Activated naive CD4-positive, alpha-beta T cell treated with anti-CD3 and anti-CD28 coated beads, Interleukin-2, amount 50 U/mL, for 24 hours (primary cell): ENCODE results near the gene GPR61.
A peak's percentile ranks its signal among the peaks of the same experiment; 100 is the strongest.

Source experiments
- H3K27ac Mint-ChIP-seq: one replicate; pipeline ENCODE4 v1.8.0; 2021; ENCODE audit warnings: mild to moderate bottlenecking, mixed read lengths
- H3K27me3 Mint-ChIP-seq: one replicate; pipeline ENCODE4 v1.8.0; 2021; ENCODE audit warnings: mixed read lengths
- H3K36me3 Mint-ChIP-seq: one replicate; pipeline ENCODE4 v1.8.0; 2021; ENCODE audit warnings: mixed read lengths
- H3K4me1 Mint-ChIP-seq: one replicate; pipeline ENCODE4 v1.8.0; 2021; ENCODE audit warnings: mixed read lengths
- H3K4me3 Mint-ChIP-seq: one replicate; pipeline ENCODE4 v1.8.0; 2021; ENCODE audit warnings: mild to moderate bottlenecking, mixed read lengths
- H3K9me3 Mint-ChIP-seq: one replicate; pipeline ENCODE4 v1.8.0; 2021; ENCODE audit warnings: mixed read lengths

Gene GPR61

GRCh38 chr1:109570414-109570813 lies 30.7 kb downstream of the GPR61 start:
- no peaks in the 10 kb centered on the region for H3K9me3 Mint-ChIP-seq
- peaks cover 6% of the 10 kb centered on the region for H3K36me3 Mint-ChIP-seq
- H3K4me1 Mint-ChIP-seq, result peaks cover 19% of the 10 kb centered on the region
- H3K27ac Mint-ChIP-seq, result no peak overlapping the region
- no peaks in the 10 kb centered on the region for H3K27me3 Mint-ChIP-seq
- H3K4me3 Mint-ChIP-seq, result no peak overlapping the region

GRCh38 chr1:109573785-109574184 lies 34.1 kb downstream of the GPR61 start:
- H3K4me1 Mint-ChIP-seq, result peaks cover 11% of the 10 kb centered on the region
- H3K9me3 Mint-ChIP-seq, result no peaks in the 10 kb centered on the region
- peaks cover 8% of the 10 kb centered on the region for H3K36me3 Mint-ChIP-seq
- H3K27ac Mint-ChIP-seq, result no peak overlapping the region
- H3K27me3 Mint-ChIP-seq, result no peaks in the 10 kb centered on the region
- H3K4me3 Mint-ChIP-seq, result no peak overlapping the region

GRCh38 chr1:109578947-109579443 lies 39.3 kb downstream of the GPR61 start:
- no peak overlapping the region for H3K4me3 Mint-ChIP-seq
- H3K27ac Mint-ChIP-seq, result peak overlapping the region; percentile 41
- peaks cover 15% of the 10 kb centered on the region for H3K36me3 Mint-ChIP-seq
- no peaks in the 10 kb centered on the region for H3K9me3 Mint-ChIP-seq
- no peaks in the 10 kb centered on the region for H3K27me3 Mint-ChIP-seq
- H3K4me1 Mint-ChIP-seq, result no peaks in the 10 kb centered on the region

GRCh38 chr1:109579491-109579890 lies 39.8 kb downstream of the GPR61 start:
- Mint-ChIP-seq H3K4me1 (no peaks in the 10 kb centered on the region), H3K4me3 (no peak overlapping the region), H3K27me3 (no peaks in the 10 kb centered on the region), H3K9me3 (no peaks in the 10 kb centered on the region), H3K36me3 (peaks cover 16% of the 10 kb centered on the region), H3K27ac (no peak overlapping the region)

- no peak overlapping the region for H3K27ac Mint-ChIP-seq
- H3K4me3 Mint-ChIP-seq, result no peak overlapping the region
- H3K4me1 Mint-ChIP-seq, result no peaks in the 10 kb centered on the region
- peaks cover 16% of the 10 kb centered on the region for H3K36me3 Mint-ChIP-seq
- no peaks in the 10 kb centered on the region for H3K27me3 Mint-ChIP-seq
- no peaks in the 10 kb centered on the region for H3K9me3 Mint-ChIP-seq
Observed at GRCh38 chr1:109582021-109582420, 42.3 kb downstream of the GPR61 start.

- no peak overlapping the region for H3K4me3 Mint-ChIP-seq
- H3K36me3 Mint-ChIP-seq, result peaks cover 26% of the 10 kb centered on the region
- no peaks in the 10 kb centered on the region for H3K4me1 Mint-ChIP-seq
- H3K27me3 Mint-ChIP-seq, result no peaks in the 10 kb centered on the region
- H3K27ac Mint-ChIP-seq, result no peak overlapping the region
- no peaks in the 10 kb centered on the region for H3K9me3 Mint-ChIP-seq
Observed at GRCh38 chr1:109584766-109585165, 45.1 kb downstream of the GPR61 start.

GRCh38 chr1:109586055-109586454 lies 46.4 kb downstream of the GPR61 start:
- Mint-ChIP-seq H3K9me3 (no peaks in the 10 kb centered on the region), H3K27ac (no peak overlapping the region), H3K4me3 (no peak overlapping the region), H3K4me1 (no peaks in the 10 kb centered on the region), H3K36me3 (peaks cover 24% of the 10 kb centered on the region), H3K27me3 (no peaks in the 10 kb centered on the region)

GRCh38 chr1:109589177-109589576 lies 49.5 kb downstream of the GPR61 start:
- Mint-ChIP-seq H3K9me3 (no peaks in the 10 kb centered on the region), H3K27me3 (no peaks in the 10 kb centered on the region), H3K27ac (no peak overlapping the region), H3K4me1 (no peaks in the 10 kb centered on the region), H3K4me3 (no peak overlapping the region), H3K36me3 (peaks cover 24% of the 10 kb centered on the region)

- H3K36me3 Mint-ChIP-seq, result peaks cover 21% of the 10 kb centered on the region
- no peaks in the 10 kb centered on the region for H3K9me3 Mint-ChIP-seq
- peak overlapping the region; percentile 13 for H3K27ac Mint-ChIP-seq
- H3K4me3 Mint-ChIP-seq, result no peak overlapping the region
- H3K4me1 Mint-ChIP-seq, result no peaks in the 10 kb centered on the region
- no peaks in the 10 kb centered on the region for H3K27me3 Mint-ChIP-seq
Observed at GRCh38 chr1:109589679-109590078, 50.0 kb downstream of the GPR61 start.

- Mint-ChIP-seq H3K4me3 (no peak overlapping the region), H3K27me3 (no peaks in the 10 kb centered on the region), H3K27ac (no peak overlapping the region), H3K36me3 (peaks cover 13% of the 10 kb centered on the region), H3K9me3 (no peaks in the 10 kb centered on the region), H3K4me1 (no peaks in the 10 kb centered on the region)
Observed at GRCh38 chr1:109592916-109593315, 53.2 kb downstream of the GPR61 start.

- H3K27me3 Mint-ChIP-seq, result no peaks in the 10 kb centered on the region
- H3K9me3 Mint-ChIP-seq, result no peaks in the 10 kb centered on the region
- H3K4me1 Mint-ChIP-seq, result peaks cover 7% of the 10 kb centered on the region
- no peak overlapping the region for H3K4me3 Mint-ChIP-seq
- peaks cover 6% of the 10 kb centered on the region for H3K36me3 Mint-ChIP-seq
- H3K27ac Mint-ChIP-seq, result no peak overlapping the region
Observed at GRCh38 chr1:109595531-109595930, 55.9 kb downstream of the GPR61 start.
